IMR-90 (cell line): Measurements from ENCODE around the gene HPCAL4. TPM values are rescaled to one million over a fixed set of nuclear protein-coding genes. Genes with fewer than 3 reads are reported as not detected.

ENCODE experiments used
- ATAC-seq: fragments of 200-7000 bp; cut with Tn5 transposase; 2 replicates; pipeline ENCODE4 v1.9.1; 2020; ENCODE audit warnings: low read depth, mild to moderate bottlenecking, moderate library complexity
- BruUV-seq: library from RNA; stranded (reverse); fragments of 400-500 nt; replicated peaks from 2 replicates; lab custom pipeline; 2021; lab: Mats Ljungman, UMichigan
- CTCF ChIA-PET: fragments of 300-600 bp; formaldehyde crosslinking; extraction: SDS; loops from one replicate; lab custom pipeline; 2021; ENCODE audit warnings: antibody characterized with exemption; lab: Yijun Ruan, JAX
- POLR2A ChIA-PET: fragments of 300-600 bp; sonication (Branson Sonifier 250); formaldehyde crosslinking; loops from one replicate; lab custom pipeline; 2022; ENCODE audit warnings: antibody characterized with exemption; ENCODE audit not compliant: unreplicated experiment; lab: Charles Lee
- DNase-seq: peaks from one replicate; pipeline ENCODE4 v3.0.0; 2013
- H2AFZ ChIP-seq: replicated peaks from 2 replicates; pipeline ENCODE3; 2013; ENCODE audit warnings: low read length, mild to moderate bottlenecking; ENCODE audit not compliant: poor library complexity
- H2AK5ac ChIP-seq: 2 replicates; pipeline ENCODE4 v1.6.1; 2013; ENCODE audit warnings: low read depth, low read length, inconsistent platforms
- H2AK9ac ChIP-seq: replicated peaks from 2 replicates; pipeline ENCODE3; 2013; ENCODE audit warnings: mild to moderate bottlenecking, low read depth, low read length, moderate library complexity; ENCODE audit not compliant: poor library complexity
- H2BK120ac ChIP-seq: 2 replicates; pipeline ENCODE4 v1.6.1; 2013; ENCODE audit warnings: low read depth, low read length, inconsistent platforms
- H2BK15ac ChIP-seq: 3 replicates; pipeline ENCODE4 v1.6.1; 2013; ENCODE audit warnings: low read depth, low read length, inconsistent platforms
- H2BK20ac ChIP-seq: 2 replicates; pipeline ENCODE4 v1.6.1; 2013; ENCODE audit warnings: low read depth, mild to moderate bottlenecking, inconsistent platforms, low read length, moderate library complexity
- H2BK5ac ChIP-seq: 2 replicates; pipeline ENCODE4 v1.6.1; 2013; ENCODE audit warnings: mild to moderate bottlenecking, low read depth, low read length, inconsistent platforms; ENCODE audit not compliant: poor library complexity, severe bottlenecking
- H3K14ac ChIP-seq: replicated peaks from 2 replicates; pipeline ENCODE4 v1.6.1; 2013; ENCODE audit warnings: low read depth, low read length, inconsistent platforms
- H3K18ac ChIP-seq: 2 replicates; pipeline ENCODE4 v1.6.1; 2013; ENCODE audit warnings: low read depth, low read length, control low read depth
- H3K23ac ChIP-seq: 2 replicates; pipeline ENCODE4 v1.6.1; 2013; ENCODE audit warnings: low read depth, low read length, inconsistent platforms
- H3K27ac ChIP-seq: 2 replicates; pipeline ENCODE4 v1.5.1; 2013; ENCODE audit warnings: mild to moderate bottlenecking, control low read depth, low read length; ENCODE audit not compliant: insufficient read depth
- H3K27me3 ChIP-seq: 2 replicates; pipeline ENCODE4 v1.6.1; 2013; ENCODE audit warnings: low read length; ENCODE audit not compliant: control insufficient read depth, insufficient read depth
- H3K36me3 ChIP-seq: 2 replicates; pipeline ENCODE4 v1.6.1; 2013; ENCODE audit warnings: low read length, mixed read lengths; ENCODE audit not compliant: control insufficient read depth, insufficient read depth
- H3K4ac ChIP-seq: 2 replicates; pipeline ENCODE4 v1.6.1; 2013; ENCODE audit warnings: low read depth, low read length, inconsistent platforms
- H3K4me1 ChIP-seq: 2 replicates; pipeline ENCODE4 v1.6.1; 2013; ENCODE audit warnings: low read length, mixed read lengths; ENCODE audit not compliant: control insufficient read depth, insufficient read depth
- H3K4me2 ChIP-seq: 2 replicates; pipeline ENCODE4 v1.6.1; 2013; ENCODE audit warnings: low read depth, mild to moderate bottlenecking, control low read depth, low read length, moderate library complexity
- H3K4me3 ChIP-seq: 2 replicates; pipeline ENCODE4 v1.5.1; 2013; ENCODE audit warnings: low read depth, mild to moderate bottlenecking, control low read depth, low read length, moderate library complexity; ENCODE audit not compliant: insufficient read depth
- H3K56ac ChIP-seq: 2 replicates; pipeline ENCODE4 v1.6.1; 2013; ENCODE audit warnings: low read length, inconsistent platforms; ENCODE audit not compliant: insufficient read depth; ENCODE audit errors: extremely low read depth
- H3K79me1 ChIP-seq, 2 experiments: 2 replicates each; pipeline ENCODE4 v1.6.1; 2013; ENCODE audit warnings: low read length in 2 of 2, inconsistent platforms in 1 of 2, low read depth in 1 of 2
- H3K9ac ChIP-seq: 2 replicates; pipeline ENCODE4 v1.6.1; 2013; ENCODE audit warnings: low read depth, low read length, control low read depth
- H3K9me1 ChIP-seq: 2 replicates; pipeline ENCODE4 v1.6.1; 2013; ENCODE audit warnings: low read length, inconsistent platforms; ENCODE audit not compliant: insufficient read depth
- H3K9me3 ChIP-seq: 2 replicates; pipeline ENCODE4 v1.6.1; 2013; ENCODE audit warnings: low read length; ENCODE audit not compliant: control insufficient read depth, insufficient read depth
- H4K20me1 ChIP-seq: 2 replicates; pipeline ENCODE4 v1.6.1; 2013; ENCODE audit warnings: low read length, inconsistent platforms; ENCODE audit not compliant: insufficient read depth
- H4K5ac ChIP-seq: 2 replicates; pipeline ENCODE4 v1.6.1; 2013; ENCODE audit warnings: mild to moderate bottlenecking, low read depth, low read length, control low read depth
- H4K8ac ChIP-seq, 2 experiments: 2 replicates each; pipeline ENCODE4 v1.6.1; 2013; ENCODE audit warnings: low read depth in 2 of 2, low read length in 2 of 2, control low read depth in 1 of 2, inconsistent platforms in 1 of 2
- H4K91ac ChIP-seq: 2 replicates; pipeline ENCODE4 v1.6.1; 2013; ENCODE audit warnings: low read depth, low read length, inconsistent platforms; ENCODE audit not compliant: insufficient read depth
- BHLHE40 ChIP-seq: fragments of 150-350 bp; IDR thresholded peaks from 2 replicates; pipeline ENCODE4 v1.6.1; 2016; ENCODE audit warnings: mild to moderate bottlenecking, low read depth, low read length
- CEBPB ChIP-seq: IDR thresholded peaks from 2 replicates; pipeline ENCODE4 v1.6.1; 2012; ENCODE audit warnings: low read depth, low read length, improper control_type of control experiment
- CHD1 ChIP-seq: IDR thresholded peaks from 2 replicates; pipeline ENCODE4 v1.6.1; 2012; ENCODE audit warnings: low read depth, low read length, improper control_type of control experiment
- MXI1 ChIP-seq: IDR thresholded peaks from 2 replicates; pipeline ENCODE4 v1.6.1; 2012; ENCODE audit warnings: low read depth, mild to moderate bottlenecking, low read length, moderate library complexity, borderline replicate concordance
- POLR2A ChIP-seq: IDR thresholded peaks from 2 replicates; pipeline ENCODE4 v1.6.1; 2012; ENCODE audit warnings: mild to moderate bottlenecking, low read depth, low read length
- RCOR1 ChIP-seq: IDR thresholded peaks from 2 replicates; pipeline ENCODE4 v1.6.1; 2012; ENCODE audit warnings: mild to moderate bottlenecking, low read length, improper control_type of control experiment; ENCODE audit not compliant: insufficient replicate concordance
- SMC3 ChIP-seq: fragments of 150-350 bp; IDR thresholded peaks from 2 replicates; pipeline ENCODE4 v1.6.1; 2016; ENCODE audit warnings: low read depth, mild to moderate bottlenecking, antibody characterized with exemption, low read length, moderate library complexity
- WGBS, 2 experiments: methylation state at CpG; one replicate each; pipeline versions ENCODE4 v1.1.5 to v1.1.7; 2013; ENCODE audit warnings: missing lambda C conversion rate in 2 of 2; ENCODE audit not compliant: insufficient read length in 1 of 2; ENCODE audit errors: extremely low coverage in 2 of 2; 5-methylcytosine and 5-hydroxymethylcytosine counted together
- dilution Hi-C: fragments of 300-500 bp; cut with HindIII; formaldehyde crosslinking; loops from one replicate; pipeline ENCODE4 v1.14.3; 2018; ENCODE audit warnings: low sequenced_read_pairs; ENCODE audit not compliant: unreplicated experiment
- in situ Hi-C: fragments of 300-500 bp; cut with MboI; formaldehyde crosslinking; loops from 3 replicates; pipeline ENCODE4 v1.14.3; 2019; ENCODE audit warnings: low sequenced_read_pairs, inconsistent platforms, mixed read lengths
- intact Hi-C: fragments of 100-400 bp; cut with micrococcal nuclease; formaldehyde crosslinking; loops from 2 replicates; pipeline ENCODE4 v1.10.0; 2022
- polyA plus RNA-seq, 3 experiments: library from polyadenylated mRNA; depleted of rRNA; stranded (reverse); fragments of >200 nt; gene quantifications; 2 replicates each; pipeline ENCODE4 v1.2.3, GENCODE V29; 2012; ENCODE audit warnings: low replicate concordance in 1 of 3
- total RNA-seq: library from RNA; depleted of rRNA; stranded (reverse); fragments of >200 nt; gene quantifications from 2 replicates; pipeline ENCODE4 v1.2.3, GENCODE V29; 2012
- TF ChIP-seq, protein P1 (sequence below): conservative IDR thresholded peaks from 2 replicates; pipeline ENCODE4 v1.5.1; 2012; ENCODE audit warnings: mild to moderate bottlenecking, low read depth, low read length, improper control_type of control experiment

The HPCAL4 gene
- total and polyA plus RNA-seq, 2 of the 4 experiments (the other 2 are of a cell fraction), result 0.02 TPM; not detected in 1

DNA sequence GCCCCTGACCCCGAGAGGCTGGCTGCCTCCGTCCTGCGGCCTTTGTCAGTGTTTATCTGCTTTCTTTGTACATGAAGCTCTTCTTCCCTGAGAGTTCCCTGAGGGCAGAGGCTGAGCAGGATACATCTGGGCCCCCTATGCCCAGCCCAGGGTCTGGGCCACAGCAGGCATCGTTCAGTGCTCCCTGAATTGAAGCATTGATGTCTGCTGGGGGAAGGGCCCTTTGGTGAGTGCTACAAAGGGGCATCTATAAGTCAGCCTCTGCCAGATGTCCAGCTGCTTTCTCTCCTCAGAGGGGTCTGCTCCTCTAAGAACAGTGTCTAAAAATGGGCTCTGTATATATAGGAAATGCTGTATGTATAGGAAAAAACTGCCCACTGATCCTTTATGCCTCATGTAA is 53.9 kb downstream of the HPCAL4 start:
- no CpG with 5 or more reads among the region's 4 CpGs for WGBS, 2 experiments
- CTCF ChIA-PET, result no interaction called here
- no peak overlapping the region for H3K4me3 ChIP-seq

More for the DNA sequence above, 53.9 kb downstream of the HPCAL4 start:
- intact Hi-C loops (no loop called here), dilution Hi-C loops (no loop called here), in situ Hi-C loops (no loop called here)
- no peak for TF ChIP-seq CEBPB
- no peak for TF ChIP-seq RCOR1
- TF ChIP-seq SMC3, result no peak
- TF ChIP-seq MXI1, result no peak
- no peak for TF ChIP-seq POLR2A
- no peak for TF ChIP-seq CHD1
- TF ChIP-seq, protein P1, sequence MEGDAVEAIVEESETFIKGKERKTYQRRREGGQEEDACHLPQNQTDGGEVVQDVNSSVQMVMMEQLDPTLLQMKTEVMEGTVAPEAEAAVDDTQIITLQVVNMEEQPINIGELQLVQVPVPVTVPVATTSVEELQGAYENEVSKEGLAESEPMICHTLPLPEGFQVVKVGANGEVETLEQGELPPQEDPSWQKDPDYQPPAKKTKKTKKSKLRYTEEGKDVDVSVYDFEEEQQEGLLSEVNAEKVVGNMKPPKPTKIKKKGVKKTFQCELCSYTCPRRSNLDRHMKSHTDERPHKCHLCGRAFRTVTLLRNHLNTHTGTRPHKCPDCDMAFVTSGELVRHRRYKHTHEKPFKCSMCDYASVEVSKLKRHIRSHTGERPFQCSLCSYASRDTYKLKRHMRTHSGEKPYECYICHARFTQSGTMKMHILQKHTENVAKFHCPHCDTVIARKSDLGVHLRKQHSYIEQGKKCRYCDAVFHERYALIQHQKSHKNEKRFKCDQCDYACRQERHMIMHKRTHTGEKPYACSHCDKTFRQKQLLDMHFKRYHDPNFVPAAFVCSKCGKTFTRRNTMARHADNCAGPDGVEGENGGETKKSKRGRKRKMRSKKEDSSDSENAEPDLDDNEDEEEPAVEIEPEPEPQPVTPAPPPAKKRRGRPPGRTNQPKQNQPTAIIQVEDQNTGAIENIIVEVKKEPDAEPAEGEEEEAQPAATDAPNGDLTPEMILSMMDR, result no peak
- no peak for TF ChIP-seq BHLHE40
- peaks cover 4% of the 10 kb centered on the region; the same call in 1 of the 2 replicates for H3K9me1 ChIP-seq
- no peak overlapping the region for H4K91ac ChIP-seq
- H3K4me2 ChIP-seq, result no peak overlapping the region
- POLR2A ChIA-PET, result no interaction called here
- H2AFZ ChIP-seq, result no peak overlapping the region
- H2AK9ac ChIP-seq, result no peak overlapping the region
- no peak overlapping the region for H4K8ac ChIP-seq
- H3K27ac ChIP-seq, result no peak overlapping the region
- H2BK5ac ChIP-seq, result no peak overlapping the region
- H3K4ac ChIP-seq, result no peak overlapping the region
- ATAC-seq (no peak), DNase-seq (no peak)
- no peaks in the 10 kb centered on the region; the same call in 1 of the 2 replicates for H3K9me3 ChIP-seq
- no peak overlapping the region for H2BK120ac ChIP-seq
- no peak overlapping the region for H3K18ac ChIP-seq
- H3K36me3 ChIP-seq, result no peaks in the 10 kb centered on the region
- H3K27me3 ChIP-seq, result peaks cover 39% of the 10 kb centered on the region
- no peak overlapping the region for H2AK5ac ChIP-seq
- no peak overlapping the region for H3K23ac ChIP-seq
- no peaks in the 10 kb centered on the region; the same call in 1 of the 2 replicates for H3K4me1 ChIP-seq
- no peak overlapping the region for H3K14ac ChIP-seq
- H2BK20ac ChIP-seq, result no peak overlapping the region
- H4K20me1 ChIP-seq, result no peaks in the 10 kb centered on the region
- H2BK15ac ChIP-seq, result no peak overlapping the region
- no TSS peak for BruUV-seq
- no peak overlapping the region for H4K5ac ChIP-seq
- H3K9ac ChIP-seq, result no peak overlapping the region
- no peak overlapping the region for H3K56ac ChIP-seq
- no peaks in the 10 kb centered on the region; a peak in 1 of 4 replicates for H3K79me1 ChIP-seq
